ENCODE results near the gene HTR3B.
A peak's percentile ranks its signal among the peaks of the same experiment; 100 is the strongest.
"Not testable (repeated sequence)": the region's sequence is repeated elsewhere in the genome, so short reads cannot be mapped to it uniquely, and the experiment has no call there.

The HTR3B gene, protein sequence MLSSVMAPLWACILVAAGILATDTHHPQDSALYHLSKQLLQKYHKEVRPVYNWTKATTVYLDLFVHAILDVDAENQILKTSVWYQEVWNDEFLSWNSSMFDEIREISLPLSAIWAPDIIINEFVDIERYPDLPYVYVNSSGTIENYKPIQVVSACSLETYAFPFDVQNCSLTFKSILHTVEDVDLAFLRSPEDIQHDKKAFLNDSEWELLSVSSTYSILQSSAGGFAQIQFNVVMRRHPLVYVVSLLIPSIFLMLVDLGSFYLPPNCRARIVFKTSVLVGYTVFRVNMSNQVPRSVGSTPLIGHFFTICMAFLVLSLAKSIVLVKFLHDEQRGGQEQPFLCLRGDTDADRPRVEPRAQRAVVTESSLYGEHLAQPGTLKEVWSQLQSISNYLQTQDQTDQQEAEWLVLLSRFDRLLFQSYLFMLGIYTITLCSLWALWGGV

DNA sequence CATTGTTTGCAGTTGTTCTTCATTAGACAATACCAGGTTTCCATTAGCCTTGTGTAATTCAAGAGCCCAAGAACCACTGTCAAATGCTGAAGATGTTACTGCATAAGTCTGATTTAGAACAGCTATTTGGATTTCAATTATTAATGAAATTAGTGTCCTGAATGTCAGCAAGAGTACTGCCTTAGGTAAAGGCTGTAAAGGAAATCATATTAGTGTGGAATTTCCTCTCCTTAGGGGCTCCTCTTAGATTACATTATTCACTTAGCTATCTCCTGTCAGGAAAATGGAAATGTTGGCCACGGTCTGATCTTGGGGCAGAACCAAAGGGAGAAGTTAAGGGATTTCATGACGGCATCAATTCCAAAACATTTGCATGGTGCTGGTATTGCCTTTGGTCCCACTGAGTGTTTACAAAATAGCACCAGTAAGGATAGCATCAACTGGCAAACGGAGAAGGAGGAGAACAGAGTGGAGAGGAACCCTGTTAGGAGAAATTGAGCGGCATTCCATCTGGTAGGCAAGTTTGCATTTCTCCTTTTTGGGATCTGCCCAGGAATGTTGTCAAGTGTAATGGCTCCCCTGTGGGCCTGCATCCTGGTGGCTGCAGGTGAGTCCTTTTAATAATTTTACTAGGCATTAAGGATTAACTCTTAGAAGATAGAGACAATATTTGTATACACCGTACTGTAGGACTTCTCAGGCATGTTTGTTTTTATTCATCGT, at the start of gene HTR3B:
TSS of gene HTR3B (plus strand) at position 418 of the 723 bp plus-strand sequence. CDS start at position 556, 138 bp downstream.
- DNase-seq: no peak

GRCh38 chr11:113855803-113856202, 48.8 kb upstream of the HTR3B start:
- DNase-seq: no peak

- DNase-seq: no peak
Measured at GRCh38 chr11:113856966-113857759, 47.4 kb upstream of the HTR3B start.

- DNase-seq: no peak
Measured at GRCh38 chr11:113859665-113860064, 44.9 kb upstream of the HTR3B start.

GRCh38 chr11:113862435-113862834, 42.2 kb upstream of the HTR3B start:
- DNase-seq: peak; percentile 29

- no peak for DNase-seq
Measured at GRCh38 chr11:113864410-113864809, 40.2 kb upstream of the HTR3B start.

- no peak for DNase-seq
Measured at GRCh38 chr11:113865873-113866272, 38.7 kb upstream of the HTR3B start.

DNA sequence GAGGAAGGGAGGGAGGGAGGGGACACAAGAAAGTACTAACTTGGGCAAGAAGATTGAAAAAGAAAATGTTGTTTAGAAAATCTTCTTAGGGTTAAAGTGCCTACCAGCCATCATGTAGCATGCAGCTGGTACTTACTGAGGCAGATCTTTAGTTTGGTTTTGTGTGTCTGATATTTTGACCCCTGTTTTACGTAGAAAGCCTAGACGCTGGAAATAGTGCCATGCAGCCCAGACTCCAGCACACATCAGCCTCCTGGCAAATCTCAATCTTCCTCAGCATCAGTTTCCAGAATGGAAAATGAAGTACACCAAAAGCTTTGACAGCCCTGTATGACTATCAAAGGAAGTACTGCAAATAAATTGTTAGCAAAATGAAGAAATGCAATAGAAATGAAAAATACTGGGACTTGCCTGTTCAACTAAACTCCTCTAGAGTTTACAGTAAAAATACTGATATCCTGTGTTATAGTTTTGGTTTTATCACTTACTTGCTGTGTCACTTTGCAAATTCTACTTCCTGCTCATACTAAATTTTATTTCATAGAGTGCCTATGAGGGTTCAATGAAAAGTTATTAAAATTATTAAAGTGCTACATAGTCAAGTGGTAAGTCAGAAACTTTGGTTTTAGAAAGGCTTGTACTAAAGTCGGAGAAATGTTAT, 36.6 kb upstream of the HTR3B start:
- no peak for DNase-seq

- DNase-seq: peak; percentile 9
Measured at GRCh38 chr11:113871336-113871735, 33.3 kb upstream of the HTR3B start.

DNA sequence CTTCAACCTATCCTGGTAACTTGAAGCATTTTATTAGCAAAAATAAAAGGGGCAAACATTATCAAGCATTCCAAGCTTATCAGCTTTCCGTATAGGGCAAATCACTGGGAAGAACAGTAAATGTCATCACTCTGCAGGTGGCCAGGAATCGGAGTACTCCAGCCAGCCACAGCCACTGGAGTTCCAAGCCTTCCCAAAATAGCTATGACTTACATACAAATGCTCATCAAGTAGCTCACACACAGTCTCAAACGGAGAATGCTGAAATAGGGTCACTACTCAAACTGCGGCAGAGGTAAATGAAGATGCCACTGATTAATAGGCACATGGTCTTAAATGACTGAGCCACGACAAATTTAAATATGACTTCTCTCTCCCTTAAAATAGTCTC, 31.4 kb upstream of the HTR3B start:
- peak; percentile 8 for DNase-seq

GRCh38 chr11:113874096-113874495, 30.5 kb upstream of the HTR3B start:
- DNase-seq: no peak

DNA sequence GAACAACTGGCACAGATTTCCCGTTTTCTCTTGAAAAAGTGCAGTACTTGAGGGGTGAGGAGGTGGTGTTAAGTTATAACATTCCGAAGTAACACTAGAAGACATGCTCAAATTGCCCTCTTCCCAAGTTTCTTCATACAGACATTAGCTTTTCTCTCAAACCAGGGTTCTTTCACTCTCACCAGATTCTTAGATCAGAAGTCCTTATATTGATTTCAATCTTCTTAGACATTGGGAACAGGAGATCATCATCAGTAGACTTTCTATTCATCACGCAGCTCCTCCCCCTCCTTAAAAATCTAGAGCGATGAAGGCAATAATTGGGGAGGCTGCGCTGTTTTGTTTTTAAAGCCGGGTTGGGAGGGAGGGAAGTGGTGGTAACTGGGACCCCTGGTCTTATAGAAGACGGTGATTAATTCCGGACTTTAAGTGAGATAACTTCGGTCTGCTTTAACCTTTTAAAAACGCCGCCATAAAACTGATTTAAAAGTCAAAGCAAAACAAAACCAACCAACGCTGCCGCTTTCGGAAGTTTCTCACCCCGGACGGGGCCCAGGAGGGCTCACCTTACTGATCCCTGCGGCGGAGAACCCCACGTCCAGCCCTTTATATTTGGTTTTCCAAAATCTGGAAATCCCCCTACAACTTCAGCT, 29.9 kb upstream of the HTR3B start:
- DNase-seq: peak; percentile 12

- peak; percentile 94 for DNase-seq
Measured at GRCh38 chr11:113875234-113876073, 29.1 kb upstream of the HTR3B start, which contains the start of gene USP28. Gene USP28 (minus strand): TSS chr11:113875572. CDS start chr11:113875501, 71 bp downstream.

DNA sequence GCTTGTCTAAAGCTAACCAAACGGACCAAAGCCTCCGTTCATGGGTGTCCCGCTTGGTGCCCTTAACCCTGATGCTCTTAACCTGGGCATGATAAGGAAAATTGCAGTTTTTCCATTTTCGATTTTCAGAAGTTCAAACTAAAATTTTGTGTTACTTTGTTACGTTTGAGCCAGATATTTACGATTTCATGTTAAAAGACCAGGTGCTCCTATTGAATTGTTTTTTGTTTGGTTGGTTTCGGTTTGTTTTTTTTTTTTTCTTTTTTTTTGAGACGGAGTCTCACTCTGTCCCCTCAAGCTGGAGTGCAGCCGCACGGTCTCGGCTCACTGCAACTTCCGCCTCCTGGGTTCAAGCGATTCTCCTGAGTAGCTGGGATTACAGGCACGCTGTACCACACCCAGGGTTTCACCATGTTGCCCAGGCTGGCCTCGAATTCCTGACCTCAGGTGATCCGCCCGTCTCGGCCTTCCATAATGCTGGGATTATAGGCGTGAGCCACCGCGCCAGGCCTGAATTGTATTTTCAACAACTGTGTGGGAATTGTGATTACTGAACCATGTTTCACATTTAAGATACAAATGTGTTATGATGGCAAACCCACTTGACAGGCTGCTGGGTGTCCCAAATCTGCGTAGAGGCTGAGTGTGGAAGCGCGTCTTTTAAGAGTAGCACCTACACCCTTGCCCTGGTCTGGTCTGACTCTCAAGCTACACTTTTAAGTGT, 28.4 kb upstream of the HTR3B start:
- no peak for DNase-seq

GRCh38 chr11:113876798-113877669, 27.6 kb upstream of the HTR3B start:
- DNase-seq: no peak

DNA sequence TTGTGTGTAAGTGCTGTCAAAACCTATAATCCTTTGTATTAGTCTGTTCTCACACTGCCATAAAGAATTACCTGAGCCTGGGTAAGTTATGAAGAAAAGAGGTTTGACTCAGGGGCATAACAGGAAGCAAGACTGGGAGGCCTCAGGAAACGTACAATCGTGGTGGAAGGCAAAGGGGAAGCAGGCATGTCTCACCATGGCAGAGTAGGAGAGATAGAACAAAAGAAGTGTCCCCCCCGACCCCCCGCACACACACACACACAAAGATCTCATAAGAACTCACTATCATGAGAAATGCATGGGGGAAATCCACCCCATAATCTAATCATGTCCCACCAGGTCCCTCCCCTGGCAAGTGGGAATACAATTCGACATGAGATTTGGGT, 26.9 kb upstream of the HTR3B start:
- no peak for DNase-seq

GRCh38 chr11:113879446-113879845, 25.1 kb upstream of the HTR3B start:
- not testable (repeated sequence) for DNase-seq

DNA sequence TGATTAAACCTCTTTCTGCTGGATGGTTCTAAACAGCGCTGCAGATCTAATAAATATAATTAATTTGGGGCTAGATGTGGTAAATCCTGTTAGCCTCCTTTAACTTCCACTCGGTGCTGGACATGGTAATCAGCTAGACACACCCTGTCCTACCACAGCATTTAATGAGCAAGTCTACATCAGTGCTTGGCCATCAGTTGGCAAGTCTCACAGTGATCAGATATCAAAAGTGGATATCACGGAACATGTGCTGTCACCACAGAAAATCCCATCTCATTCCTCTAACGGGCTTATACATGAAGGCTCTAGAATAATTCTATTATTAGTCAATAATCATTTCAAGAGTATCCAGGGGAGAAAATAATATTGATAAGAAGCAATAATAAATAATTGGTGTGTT, 23.6 kb upstream of the HTR3B start:
- no peak for DNase-seq

DNA sequence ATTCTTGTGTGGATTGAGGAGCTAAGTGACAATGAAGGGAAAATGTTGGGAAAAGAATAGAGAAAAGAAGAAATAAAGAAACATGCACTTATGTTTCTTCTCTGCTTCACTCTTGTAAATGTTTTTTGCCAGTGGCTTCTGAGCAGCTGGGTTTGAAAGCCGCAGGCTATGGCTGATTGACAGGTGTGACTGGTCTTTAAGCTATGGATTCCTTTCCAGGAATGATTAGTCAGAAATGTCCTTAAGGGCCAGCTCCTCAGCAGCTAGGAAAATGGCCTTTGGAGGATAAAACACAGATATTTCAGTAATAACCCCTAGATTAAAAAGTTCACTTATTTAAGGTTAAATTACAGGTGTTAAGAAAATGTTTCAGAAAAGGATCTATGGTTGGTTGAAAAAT, 22.7 kb upstream of the HTR3B start:
- no peak for DNase-seq
